Daoy (cell line): ENCODE results near the gene SCAI. TPM values are rescaled to one million over a fixed set of nuclear protein-coding genes. Genes with fewer than 3 reads are reported as not detected.
"Not testable (repeated sequence)": the region's sequence is repeated elsewhere in the genome, so short reads cannot be mapped to it uniquely, and the experiment has no call there.

Experiments used
- DNase-seq: peaks from one replicate; pipeline ENCODE4 v3.0.0-alpha.2; 2015; ENCODE audit warnings: low read depth
- total RNA-seq: library from RNA; depleted of rRNA; stranded (reverse); fragments of >200 nt; shearing (Covaris generic); gene quantifications from 2 replicates; pipeline ENCODE4 v1.2.3, GENCODE V29; 2014

Gene SCAI
- total RNA-seq, 1 experiment from 2014 or later, result 10.8 TPM

- DNase-seq, result no peak
Measured at GRCh38 chr9:124947727-124948391, 195.5 kb downstream of the SCAI start.

- no peak for DNase-seq
Measured at GRCh38 chr9:124946167-124946566, 197.2 kb downstream of the SCAI start.

- peak; percentile 63 for DNase-seq
Measured at GRCh38 chr9:124941679-124942561, 201.4 kb downstream of the SCAI start.

- DNase-seq, result peak; percentile 99
Measured at GRCh38 chr9:124940894-124941678, 202.2 kb downstream of the SCAI start, which contains the start of gene GOLGA1. Gene GOLGA1 (minus strand): TSS chr9:124941083. CDS start chr9:124938711, 2,372 bp downstream.

GRCh38 chr9:124940521-124940893 is 202.8 kb downstream of the SCAI start:
- DNase-seq, result no peak

- no peak for DNase-seq
Measured at GRCh38 chr9:124939944-124940343, 203.4 kb downstream of the SCAI start.

- DNase-seq, result no peak
Measured at GRCh38 chr9:124934290-124934689, 209.0 kb downstream of the SCAI start.

- DNase-seq, result no peak
Measured at GRCh38 chr9:124932333-124932732, 211.0 kb downstream of the SCAI start.

- no peak for DNase-seq
Measured at GRCh38 chr9:124929464-124929863, 213.9 kb downstream of the SCAI start.

GRCh38 chr9:124928116-124928515 is 215.2 kb downstream of the SCAI start:
- DNase-seq, result no peak

- not testable (repeated sequence) for DNase-seq
Measured at GRCh38 chr9:124920394-124920793, 222.9 kb downstream of the SCAI start.

- DNase-seq, result no peak
Measured at GRCh38 chr9:124914753-124915405, 228.4 kb downstream of the SCAI start.

GRCh38 chr9:124913378-124913777 is 229.9 kb downstream of the SCAI start:
- DNase-seq, result no peak

GRCh38 chr9:124911766-124912165 is 231.6 kb downstream of the SCAI start:
- DNase-seq, result no peak

- DNase-seq, result no peak
Measured at GRCh38 chr9:124908098-124908497, 235.2 kb downstream of the SCAI start.

- no peak for DNase-seq
Measured at GRCh38 chr9:124906966-124907365, 236.4 kb downstream of the SCAI start.

- DNase-seq, result no peak
Measured at GRCh38 chr9:124899845-124900244, 243.5 kb downstream of the SCAI start.

- no peak for DNase-seq
Measured at GRCh38 chr9:124897570-124898460, 245.5 kb downstream of the SCAI start.

- no peak for DNase-seq
Measured at GRCh38 chr9:124894741-124895170, 248.6 kb downstream of the SCAI start.

- DNase-seq, result no peak
Measured at GRCh38 chr9:124894035-124894740, 249.1 kb downstream of the SCAI start.
